Superior temporal gyrus (tissue), 1 donor: ENCODE results near the gene SUN2.

Experiments
- DNase-seq: peaks from one replicate; pipeline ENCODE4 v3.0.0-alpha.2; 2016; ENCODE audit errors: extremely low spot score

The SUN2 gene

GRCh38 chr22:38781033-38781432 lies 25.2 kb upstream of the SUN2 start:
- no peak for DNase-seq

GRCh38 chr22:38777087-38777671 lies 21.4 kb upstream of the SUN2 start:
- no peak for DNase-seq

GRCh38 chr22:38776086-38776485 lies 20.3 kb upstream of the SUN2 start:
- DNase-seq = no peak

DNA sequence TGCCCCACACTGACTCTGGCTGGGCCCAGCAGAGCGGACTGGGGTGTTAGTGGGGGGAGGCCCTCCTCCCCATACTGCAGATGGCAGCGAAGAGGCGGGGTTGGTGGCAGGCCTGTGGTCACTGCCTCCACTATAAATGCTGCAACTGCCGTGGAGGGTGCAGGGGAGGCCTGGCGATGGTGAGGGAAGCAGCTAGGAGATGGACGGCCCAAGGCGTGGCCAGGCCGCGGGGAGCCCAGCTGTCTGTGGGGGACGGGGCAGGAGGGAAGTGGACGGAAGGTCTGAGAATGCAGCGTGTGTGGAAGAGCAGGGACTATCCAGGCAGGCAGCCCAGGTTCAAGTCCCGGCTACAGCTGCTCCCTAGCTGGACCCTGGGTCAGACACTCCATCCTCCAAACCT lies 19.9 kb upstream of the SUN2 start:
- no peak for DNase-seq

- no peak for DNase-seq
Observed at GRCh38 chr22:38774496-38775166, 18.8 kb upstream of the SUN2 start.

DNA sequence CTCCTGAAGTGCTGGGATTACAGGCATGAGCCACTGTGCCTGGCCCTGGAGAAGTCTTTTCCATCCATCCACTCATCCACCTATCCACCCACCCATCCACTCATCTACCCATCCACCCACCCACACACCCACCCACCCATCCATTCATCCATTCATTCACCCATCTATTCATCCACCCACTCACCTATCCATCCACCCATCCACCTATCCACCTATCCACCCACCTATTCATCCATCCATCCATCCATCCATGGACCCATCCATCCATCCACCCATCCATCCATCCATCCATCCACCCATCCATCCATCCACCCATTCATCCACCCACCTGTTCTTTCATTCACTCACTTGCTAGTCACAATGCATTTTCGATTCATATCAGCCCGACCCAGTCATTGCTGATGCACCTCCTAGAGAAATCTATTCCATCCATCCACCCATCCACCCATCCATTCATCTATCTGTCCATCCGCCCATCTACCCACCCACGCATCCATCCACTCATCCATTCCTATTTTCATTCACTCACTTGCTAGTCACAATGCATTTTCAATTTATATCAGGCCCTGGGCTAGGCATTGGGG lies 17.7 kb upstream of the SUN2 start:
- DNase-seq = no peak

GRCh38 chr22:38772623-38772873 lies 16.8 kb upstream of the SUN2 start:
- no peak for DNase-seq

DNA sequence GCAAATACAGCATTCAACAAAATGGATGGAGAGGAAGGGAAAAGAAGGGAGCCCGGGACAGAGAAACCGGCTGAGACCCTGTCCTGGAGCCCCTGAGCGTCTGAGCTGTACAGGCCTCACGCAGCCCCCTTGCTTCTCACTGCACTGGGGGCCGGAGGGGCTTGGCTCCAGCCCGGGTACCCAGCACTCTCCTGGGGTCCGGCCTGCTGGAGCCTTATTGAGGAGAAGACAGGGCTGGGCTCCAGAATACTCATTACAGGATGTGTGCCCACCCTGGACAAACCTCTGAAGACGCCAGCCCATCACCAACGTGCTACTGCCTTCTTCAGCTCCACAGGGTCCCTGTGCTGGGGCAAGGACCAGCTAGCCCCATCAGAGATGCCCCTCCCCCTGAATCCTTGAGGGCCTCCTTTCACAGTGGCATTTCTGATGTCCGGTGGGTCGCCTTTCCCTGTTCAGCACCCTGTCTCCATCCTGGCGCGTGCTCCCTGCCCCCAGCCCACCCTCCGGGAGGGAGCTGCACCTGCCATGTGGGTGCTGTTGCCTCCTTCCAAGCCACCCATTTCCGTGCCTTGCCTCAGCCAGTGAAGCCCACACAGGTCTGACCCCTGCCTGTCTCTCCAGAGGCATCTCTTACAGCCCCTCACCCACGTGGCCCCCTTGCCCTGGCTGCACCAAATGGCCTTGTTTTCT lies 14.6 kb upstream of the SUN2 start:
- no peak for DNase-seq

GRCh38 chr22:38768036-38768435 lies 12.2 kb upstream of the SUN2 start:
- DNase-seq = no peak

- no peak for DNase-seq
Observed at GRCh38 chr22:38767313-38767712, 11.5 kb upstream of the SUN2 start.

DNA sequence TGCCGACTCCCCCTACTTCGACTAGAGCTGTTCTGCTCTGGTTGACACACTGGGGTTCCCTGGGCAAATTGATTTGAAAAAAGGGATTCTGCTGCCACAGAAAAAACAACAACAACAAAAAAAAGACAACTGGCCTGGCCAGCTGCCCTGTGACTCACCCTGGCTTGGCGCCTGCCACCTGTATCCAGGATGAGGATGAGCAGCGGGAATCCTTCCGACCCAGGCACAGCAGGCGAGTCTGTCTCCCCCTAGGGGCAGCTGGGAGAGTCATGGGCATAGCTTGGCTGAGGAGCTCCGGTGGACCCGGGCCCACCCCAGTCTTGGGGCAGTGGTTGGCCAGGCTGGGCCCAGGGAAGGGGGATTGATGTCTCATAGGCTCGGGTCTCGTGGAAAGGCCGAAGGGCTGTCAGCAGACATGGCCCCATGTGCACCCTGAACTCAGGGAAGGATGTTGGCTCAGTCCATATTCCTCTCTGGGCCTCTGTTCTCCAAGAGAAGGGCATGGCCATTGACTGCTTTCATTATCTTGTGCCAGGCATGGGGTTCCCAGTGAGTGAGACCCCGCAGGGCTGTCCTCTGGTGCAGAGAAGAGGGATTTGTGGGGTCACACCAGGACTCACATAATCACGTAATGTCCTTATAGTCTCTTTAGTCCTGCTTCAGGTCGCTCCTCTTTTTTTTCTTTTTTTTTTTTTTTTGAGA lies 10.4 kb upstream of the SUN2 start:
- peak; percentile 82 for DNase-seq

GRCh38 chr22:38762551-38762983 lies 6.8 kb upstream of the SUN2 start:
- no peak for DNase-seq

- DNase-seq = no peak
Observed at GRCh38 chr22:38761202-38762162, 5.7 kb upstream of the SUN2 start.

GRCh38 chr22:38760477-38761201 lies 4.8 kb upstream of the SUN2 start:
- no peak for DNase-seq

GRCh38 chr22:38759005-38759404 lies 3.2 kb upstream of the SUN2 start:
- DNase-seq = no peak

- no peak for DNase-seq
Observed at GRCh38 chr22:38758276-38758945, 2.6 kb upstream of the SUN2 start.

- no peak for DNase-seq
Observed at GRCh38 chr22:38757464-38757757, 1.6 kb upstream of the SUN2 start.

DNA sequence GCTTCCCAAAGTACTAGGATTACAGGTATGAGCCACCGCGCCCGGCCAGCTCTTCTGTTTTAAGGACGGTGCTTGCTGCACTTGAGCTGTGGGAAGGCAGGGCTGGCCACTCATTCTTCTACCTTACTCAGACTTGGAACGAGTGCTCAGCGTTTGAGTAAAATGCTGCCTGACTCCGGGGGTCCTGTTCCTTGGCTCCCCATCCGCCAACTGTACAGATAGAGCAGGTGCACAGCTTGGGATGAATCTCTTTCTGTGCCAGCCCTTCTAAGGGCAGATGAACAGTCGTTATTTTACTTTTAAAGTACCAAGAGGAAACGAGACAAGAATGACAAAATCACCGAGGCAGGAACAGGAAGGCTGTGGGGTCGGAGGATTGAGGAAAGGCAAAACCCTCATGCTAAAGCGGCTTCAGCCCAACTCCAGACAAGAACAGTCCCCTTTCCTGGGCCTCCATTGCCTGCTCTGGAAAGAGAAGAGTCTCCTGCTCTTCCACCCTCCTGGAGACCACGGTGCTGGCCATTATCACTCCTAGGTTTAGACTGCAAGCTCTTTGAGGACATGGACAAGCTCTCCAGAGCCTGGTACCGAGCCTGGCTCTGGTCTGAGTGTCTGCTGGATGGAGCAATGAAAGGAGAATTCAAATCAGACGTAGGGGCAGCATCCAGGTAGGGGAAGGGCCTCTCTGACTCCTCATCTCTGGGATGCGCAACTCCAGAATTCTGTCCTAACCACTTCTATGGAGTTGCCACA lies 1.1 kb upstream of the SUN2 start:
- DNase-seq = no peak

DNA sequence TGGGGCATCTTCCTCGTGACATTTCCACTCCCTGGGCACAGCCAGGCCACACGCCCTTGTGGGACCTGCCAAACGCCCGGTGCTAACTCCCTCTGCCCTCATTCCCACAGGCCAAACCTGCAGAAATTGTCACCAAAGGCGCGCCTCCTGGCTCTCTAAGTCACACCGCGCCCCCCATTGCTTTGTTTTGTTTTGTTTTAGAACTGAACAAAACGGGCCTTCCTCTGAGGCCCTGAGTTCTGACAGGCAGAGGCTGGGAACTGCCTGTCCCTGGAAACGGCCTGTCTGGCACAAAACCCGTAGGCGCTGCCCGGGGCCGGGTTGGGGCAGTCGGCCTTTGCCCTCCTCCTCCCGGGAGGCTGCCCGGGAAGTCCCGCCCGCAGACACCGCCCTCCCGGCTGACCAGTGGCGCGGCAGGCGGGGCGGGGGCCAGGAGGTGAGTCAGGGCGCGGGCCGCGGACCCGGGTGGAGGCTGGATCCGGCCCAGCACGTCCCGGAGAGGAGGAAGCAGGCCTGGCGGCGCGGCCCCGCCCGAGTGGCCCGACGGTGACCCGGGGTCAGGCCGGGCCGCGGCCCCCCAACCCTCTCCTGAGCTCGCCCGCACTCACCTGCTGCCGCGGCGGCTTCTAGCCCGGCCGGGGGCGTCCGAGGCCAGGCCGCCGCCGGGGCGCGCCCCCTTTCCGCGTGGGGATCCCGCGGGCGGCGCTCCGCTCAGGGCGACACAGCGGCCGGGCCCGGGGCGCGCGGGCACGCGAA lies 465 bp downstream of the SUN2 start:
- peak; percentile 81 for DNase-seq
